DOHH2 (cell line): ENCODE data around the gene DCTN5.

Experiments
- EZH2phosphoT487 ChIP-seq: fragments of 200-600 bp; sonication (generic); IDR thresholded peaks from 2 replicates; pipeline ENCODE4 v1.6.1; 2017; ENCODE audit warnings: borderline replicate concordance, mild to moderate bottlenecking, antibody characterized with exemption, low read length, moderate library complexity, mixed read lengths
- TF ChIP-seq, protein P1 (sequence below): fragments of 200-600 bp; sonication (generic); IDR thresholded peaks from one replicate; pipeline ENCODE4 v1.5.1; 2014; ENCODE audit warnings: antibody characterized with exemption, mild to moderate bottlenecking, low read depth, low read length; ENCODE audit not compliant: poor library complexity, severe bottlenecking

DNA sequence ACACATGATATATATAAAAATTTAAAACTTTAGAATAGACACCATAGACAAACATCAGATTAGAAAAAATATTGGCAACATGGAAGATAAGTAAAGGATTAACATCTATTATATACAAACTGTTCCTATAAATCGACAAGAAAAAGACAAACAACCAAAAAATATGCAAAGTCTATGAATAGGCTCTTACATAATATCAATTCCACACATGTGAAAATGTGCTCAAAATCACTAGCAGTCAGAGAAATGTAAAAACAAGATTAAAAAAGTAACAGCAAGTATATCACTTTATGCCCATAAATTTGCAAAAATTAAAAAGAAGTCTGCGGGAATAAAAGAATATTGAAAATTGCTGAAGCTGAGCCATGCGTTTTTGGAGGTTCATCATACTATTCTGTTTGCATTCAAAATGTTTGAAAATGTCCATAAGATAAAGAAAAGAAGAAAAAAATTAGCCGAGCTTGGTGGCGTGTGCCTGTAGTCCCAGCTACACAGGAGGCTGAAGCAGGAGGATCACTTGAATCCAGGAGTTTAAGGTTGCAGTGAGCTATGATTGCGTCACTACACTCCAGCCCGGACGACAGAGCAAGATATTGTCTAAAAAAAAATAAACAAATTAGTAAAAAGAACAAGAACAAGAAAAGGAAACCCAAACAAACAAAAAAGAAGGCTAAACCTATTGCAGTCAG is 83.0 kb downstream of the DCTN5 start:
- TF ChIP-seq, protein P1, sequence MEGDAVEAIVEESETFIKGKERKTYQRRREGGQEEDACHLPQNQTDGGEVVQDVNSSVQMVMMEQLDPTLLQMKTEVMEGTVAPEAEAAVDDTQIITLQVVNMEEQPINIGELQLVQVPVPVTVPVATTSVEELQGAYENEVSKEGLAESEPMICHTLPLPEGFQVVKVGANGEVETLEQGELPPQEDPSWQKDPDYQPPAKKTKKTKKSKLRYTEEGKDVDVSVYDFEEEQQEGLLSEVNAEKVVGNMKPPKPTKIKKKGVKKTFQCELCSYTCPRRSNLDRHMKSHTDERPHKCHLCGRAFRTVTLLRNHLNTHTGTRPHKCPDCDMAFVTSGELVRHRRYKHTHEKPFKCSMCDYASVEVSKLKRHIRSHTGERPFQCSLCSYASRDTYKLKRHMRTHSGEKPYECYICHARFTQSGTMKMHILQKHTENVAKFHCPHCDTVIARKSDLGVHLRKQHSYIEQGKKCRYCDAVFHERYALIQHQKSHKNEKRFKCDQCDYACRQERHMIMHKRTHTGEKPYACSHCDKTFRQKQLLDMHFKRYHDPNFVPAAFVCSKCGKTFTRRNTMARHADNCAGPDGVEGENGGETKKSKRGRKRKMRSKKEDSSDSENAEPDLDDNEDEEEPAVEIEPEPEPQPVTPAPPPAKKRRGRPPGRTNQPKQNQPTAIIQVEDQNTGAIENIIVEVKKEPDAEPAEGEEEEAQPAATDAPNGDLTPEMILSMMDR: no peak
- no peak for TF ChIP-seq EZH2phosphoT487
